Measurements from ENCODE around the gene MOGAT2.

- TF ChIP-seq GATA2 (IDR thresholded peaks at IDR 0.05; ENCODE audit: low read depth, low read length) (no peak), GATA3 (IDR thresholded peaks at IDR 0.05; ENCODE audit: low read depth, low read length) (no peak)
These were observed 40.4 kb upstream of the MOGAT2 start for GRCh38 chr11:75677275-75677674.
